Measurements from ENCODE around the gene CHIT1.

CHIT1 gene

GRCh38 chr1:203185061-203185461 lies 44.4 kb downstream of the CHIT1 start:
- Histone ChIP-seq H3K27ac (no peak overlapping the region), H3K4me3 (no peak overlapping the region)
- TF ChIP-seq CTCF (IDR thresholded peaks at IDR 0.05), result no peak
- DNase-seq (ENCODE audit: low spot score), result no peak

GRCh38 chr1:203184467-203184866 lies 45.0 kb downstream of the CHIT1 start:
- TF ChIP-seq CTCF (IDR thresholded peaks at IDR 0.05), result no peak
- Histone ChIP-seq H3K27ac (no peak overlapping the region), H3K4me3 (no peak overlapping the region)
- no peak for DNase-seq (ENCODE audit: low spot score)

GRCh38 chr1:203183828-203184227 lies 45.6 kb downstream of the CHIT1 start:
- TF ChIP-seq CTCF (IDR thresholded peaks at IDR 0.05), result no peak
- Histone ChIP-seq H3K4me3 (no peak overlapping the region), H3K27ac (no peak overlapping the region)
- no peak for DNase-seq (ENCODE audit: low spot score)

GRCh38 chr1:203182387-203182953 lies 47.0 kb downstream of the CHIT1 start:
- TF ChIP-seq CTCF (IDR thresholded peaks at IDR 0.05), result no peak
- Histone ChIP-seq H3K27ac (no peak overlapping the region), H3K4me3 (no peak overlapping the region)
- DNase-seq (ENCODE audit: low spot score), result no peak

- no peak overlapping the region for H3K27ac ChIP-seq
- no peak for TF ChIP-seq CTCF (IDR thresholded peaks at IDR 0.05)
- H3K4me3 ChIP-seq, result no peak overlapping the region
- DNase-seq (ENCODE audit: low spot score), result no peak
Observed at GRCh38 chr1:203181586-203182386, 47.7 kb downstream of the CHIT1 start.

GRCh38 chr1:203180611-203181330 lies 48.7 kb downstream of the CHIT1 start:
- no peak overlapping the region for H3K27ac ChIP-seq
- no peak for TF ChIP-seq CTCF (IDR thresholded peaks at IDR 0.05)
- no peak overlapping the region for H3K4me3 ChIP-seq
- DNase-seq (ENCODE audit: low spot score), result no peak
